Right forelimb (tissue), 1 donor: ENCODE data around the gene IL1RN.
A peak's percentile ranks its signal among the peaks of the same experiment; 100 is the strongest.
"Not testable (repeated sequence)": the region's sequence is repeated elsewhere in the genome, so short reads cannot be mapped to it uniquely, and the experiment has no call there.

Source experiments
- DNase-seq: peaks from one replicate; pipeline ENCODE4 v3.0.0-alpha.2; 2018

The IL1RN gene, protein sequence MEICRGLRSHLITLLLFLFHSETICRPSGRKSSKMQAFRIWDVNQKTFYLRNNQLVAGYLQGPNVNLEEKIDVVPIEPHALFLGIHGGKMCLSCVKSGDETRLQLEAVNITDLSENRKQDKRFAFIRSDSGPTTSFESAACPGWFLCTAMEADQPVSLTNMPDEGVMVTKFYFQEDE

DNA sequence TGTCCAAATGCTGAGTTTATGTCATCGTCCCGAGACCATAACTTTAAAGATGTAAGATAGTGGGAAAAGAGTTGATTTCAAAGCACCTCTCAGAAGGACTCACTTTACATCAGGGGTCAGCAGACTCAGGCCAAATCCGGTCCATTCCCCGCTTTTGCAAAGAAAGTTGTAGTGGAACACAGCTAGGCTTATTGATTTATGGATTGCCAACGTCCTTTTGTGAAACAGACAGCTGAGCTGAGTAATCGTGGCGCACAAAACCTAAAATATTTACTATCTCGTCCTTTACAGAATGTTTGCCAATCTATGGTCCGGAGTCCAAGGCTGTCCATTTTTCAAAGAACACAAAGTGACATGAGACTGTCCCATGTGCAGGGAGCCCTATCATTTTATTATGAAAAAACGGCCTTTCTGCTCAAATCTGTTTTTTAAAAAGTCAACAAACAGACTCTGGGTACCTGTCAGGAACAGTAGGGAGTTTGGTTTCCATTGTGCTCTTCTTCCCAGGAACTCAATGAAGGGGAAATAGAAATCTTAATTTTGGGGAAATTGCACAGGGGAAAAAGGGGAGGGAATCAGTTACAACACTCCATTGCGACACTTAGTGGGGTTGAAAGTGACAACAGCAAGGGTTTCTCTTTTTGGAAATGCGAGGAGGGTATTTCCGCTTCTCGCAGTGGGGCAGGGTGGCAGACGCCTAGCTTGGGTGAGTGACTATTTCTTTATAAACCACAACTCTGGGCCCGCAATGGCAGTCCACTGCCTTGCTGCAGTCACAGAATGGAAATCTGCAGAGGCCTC, at the start of gene IL1RN:
Gene IL1RN, plus strand, starts transcription at position 754 of the 801 bp plus-strand sequence. Its CDS starts 27 bp downstream, at position 781.
- no peak for DNase-seq

DNA sequence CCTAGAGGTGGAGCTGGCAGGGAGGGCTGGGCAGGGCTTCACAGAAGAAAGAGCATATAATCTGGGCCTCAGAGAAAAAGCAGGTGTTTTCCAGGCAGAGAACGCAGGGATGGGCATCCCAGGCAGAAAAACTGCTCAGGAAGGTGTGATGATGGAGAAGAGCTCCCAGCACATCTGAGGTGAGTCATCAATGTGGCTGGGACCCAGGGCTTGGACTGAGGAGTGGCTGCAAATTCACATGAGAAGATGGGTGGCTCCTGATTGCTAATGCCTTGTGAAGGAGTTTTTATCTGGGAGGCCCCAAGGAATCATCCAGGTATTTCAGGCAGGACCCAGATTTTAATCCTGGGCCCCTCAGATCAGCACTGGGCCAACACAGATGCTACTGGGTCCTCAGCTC, 49.5 kb upstream of the IL1RN start:
- DNase-seq = no peak

- no peak for DNase-seq
These were observed 49.0 kb upstream of the IL1RN start for GRCh38 chr2:113078350-113078839.

DNA sequence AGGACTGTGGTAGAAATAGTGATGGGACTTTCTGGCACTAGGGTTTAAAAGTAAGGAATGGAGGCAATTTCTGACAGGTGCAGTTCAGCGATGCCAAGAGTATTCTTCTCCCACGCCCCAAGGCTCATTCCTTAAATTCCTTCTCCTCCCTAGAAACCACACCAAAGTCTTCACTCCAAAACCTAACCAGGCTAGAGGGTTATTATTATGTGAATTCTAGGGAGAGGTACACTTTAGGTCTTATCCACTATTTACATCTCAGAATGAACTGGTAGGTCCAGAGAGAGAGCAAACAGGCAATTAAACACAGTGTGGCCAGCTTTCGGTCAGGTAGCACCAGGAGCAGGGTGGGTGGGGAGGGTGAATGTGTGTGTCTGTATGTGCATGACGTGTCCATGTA, 48.3 kb upstream of the IL1RN start:
- no peak for DNase-seq

DNA sequence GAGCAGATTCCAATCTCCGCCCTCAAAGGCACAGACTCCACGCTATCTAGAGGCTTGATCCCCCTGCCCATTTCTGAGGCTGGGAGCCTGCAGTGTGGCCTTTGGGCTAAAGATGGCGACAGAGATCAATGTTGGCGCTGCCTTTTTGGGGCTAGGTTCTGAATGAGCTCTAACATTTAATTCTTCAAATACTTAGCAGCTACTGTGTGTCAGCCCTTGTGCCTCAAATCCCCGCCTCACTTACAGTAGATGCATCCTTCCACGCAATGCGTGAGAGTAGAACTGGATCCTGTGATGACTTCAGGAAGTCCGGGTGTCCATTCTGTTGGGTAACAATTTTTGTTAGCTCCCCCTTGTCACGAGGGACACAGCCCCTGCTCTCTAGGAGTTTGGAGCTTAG, 47.3 kb upstream of the IL1RN start:
- peak; percentile 60 for DNase-seq

DNA sequence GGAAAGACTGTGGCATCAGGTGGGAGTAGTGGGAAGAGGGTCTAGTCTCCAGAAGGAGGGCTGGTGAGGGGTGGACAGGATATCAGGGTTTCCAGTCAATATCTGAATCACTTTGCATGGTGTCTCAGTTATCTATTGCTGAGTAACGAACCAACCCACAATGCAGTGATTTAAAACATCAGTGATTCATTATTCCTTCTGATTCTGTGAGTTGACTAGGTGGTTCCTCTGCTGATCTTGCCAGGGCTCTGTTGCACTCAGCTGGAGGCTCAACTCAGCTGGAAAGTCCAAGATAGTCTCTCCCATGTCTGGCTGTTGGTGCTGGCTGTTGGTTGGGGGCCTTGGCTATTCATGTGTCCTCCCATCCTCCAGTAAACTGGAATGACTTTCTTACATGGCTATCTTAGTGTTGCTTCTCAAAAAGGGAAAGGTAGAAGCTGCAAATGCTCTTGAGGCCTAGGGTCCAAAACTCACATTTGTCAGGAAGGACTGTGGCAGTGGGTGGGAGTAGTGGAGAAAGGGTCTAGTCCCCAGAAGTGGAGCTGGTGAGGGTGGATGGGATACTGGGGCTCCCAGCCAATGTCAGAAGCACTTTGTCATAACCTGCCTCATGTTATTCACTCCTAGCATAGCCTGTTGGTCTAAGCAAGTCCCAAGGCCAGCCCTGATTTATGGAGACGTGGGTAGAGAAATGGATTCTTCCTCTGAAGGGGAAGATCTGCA, 45.7 kb upstream of the IL1RN start:
- DNase-seq = no peak

DNA sequence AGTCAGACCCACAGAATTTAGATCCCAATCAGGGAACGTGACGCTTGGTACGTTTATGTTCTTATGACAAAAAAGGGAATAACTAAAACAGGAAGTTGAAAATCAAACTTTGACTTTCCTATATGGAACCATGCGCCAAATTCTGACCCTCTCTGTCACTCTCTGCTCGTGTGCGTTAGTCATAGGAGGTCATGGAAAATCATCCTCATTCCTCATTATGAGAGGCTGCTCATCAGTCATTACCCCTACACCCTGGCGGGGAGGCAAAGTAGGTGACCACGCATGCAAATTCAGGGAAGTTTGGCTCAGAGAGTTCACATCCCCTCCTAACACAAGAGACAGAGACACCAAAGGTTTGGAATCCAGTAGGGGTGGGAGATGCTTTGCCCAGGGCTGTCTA, 44.1 kb upstream of the IL1RN start:
- DNase-seq = no peak

DNA sequence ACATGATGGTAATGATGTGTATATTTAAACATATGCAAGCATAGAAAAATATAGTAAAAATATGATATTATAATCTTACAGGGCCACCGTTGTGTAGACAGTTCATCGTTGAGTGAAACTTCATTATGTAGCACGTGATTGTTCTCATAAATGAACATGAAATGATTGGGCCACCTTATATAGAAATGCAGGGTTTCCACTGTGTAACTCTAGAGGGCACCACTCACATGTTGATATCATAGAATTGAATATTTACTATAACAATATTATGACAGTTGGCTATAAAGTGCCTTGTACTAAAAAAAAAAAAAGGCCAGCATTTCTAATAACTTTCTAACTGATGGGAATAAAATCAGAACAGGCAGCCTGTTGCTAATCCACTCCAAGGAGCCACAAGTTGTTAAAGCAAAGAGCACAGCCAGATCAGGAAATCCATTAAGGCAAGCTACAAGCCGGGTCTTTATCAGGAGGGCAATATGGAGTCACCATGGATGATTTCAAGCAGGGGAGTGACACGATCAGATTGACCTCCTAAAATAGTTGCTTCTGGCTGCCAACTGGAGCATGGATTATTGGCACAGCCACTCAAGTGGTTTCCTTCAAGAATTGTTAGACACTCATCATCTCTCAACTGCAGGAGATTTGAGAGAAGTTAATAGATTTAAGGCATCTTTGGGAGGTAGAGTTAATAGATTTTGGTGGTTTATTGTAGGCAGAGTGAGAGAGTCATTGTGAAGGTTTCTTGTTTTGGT, 43.0 kb upstream of the IL1RN start:
- no peak for DNase-seq

DNA sequence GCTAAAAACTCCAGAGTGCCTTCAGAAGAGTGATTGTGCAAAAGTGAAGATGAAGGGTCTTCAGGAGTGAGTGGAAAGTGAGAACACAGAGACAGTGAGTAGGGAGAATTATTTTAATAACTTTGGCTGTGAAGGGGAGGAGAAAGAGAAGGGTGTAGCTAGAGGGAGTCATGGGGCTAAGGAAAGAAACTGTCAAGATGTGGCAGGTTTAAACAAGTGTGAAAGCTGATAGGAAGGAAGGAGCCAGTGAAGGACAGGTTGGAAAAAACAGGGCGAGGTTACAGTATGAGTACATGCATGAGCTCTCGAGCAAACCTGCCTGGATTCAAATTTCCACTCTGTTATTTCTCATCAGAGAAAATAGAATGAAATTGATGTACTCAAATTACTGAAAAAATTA, 41.9 kb upstream of the IL1RN start:
- no peak for DNase-seq

DNA sequence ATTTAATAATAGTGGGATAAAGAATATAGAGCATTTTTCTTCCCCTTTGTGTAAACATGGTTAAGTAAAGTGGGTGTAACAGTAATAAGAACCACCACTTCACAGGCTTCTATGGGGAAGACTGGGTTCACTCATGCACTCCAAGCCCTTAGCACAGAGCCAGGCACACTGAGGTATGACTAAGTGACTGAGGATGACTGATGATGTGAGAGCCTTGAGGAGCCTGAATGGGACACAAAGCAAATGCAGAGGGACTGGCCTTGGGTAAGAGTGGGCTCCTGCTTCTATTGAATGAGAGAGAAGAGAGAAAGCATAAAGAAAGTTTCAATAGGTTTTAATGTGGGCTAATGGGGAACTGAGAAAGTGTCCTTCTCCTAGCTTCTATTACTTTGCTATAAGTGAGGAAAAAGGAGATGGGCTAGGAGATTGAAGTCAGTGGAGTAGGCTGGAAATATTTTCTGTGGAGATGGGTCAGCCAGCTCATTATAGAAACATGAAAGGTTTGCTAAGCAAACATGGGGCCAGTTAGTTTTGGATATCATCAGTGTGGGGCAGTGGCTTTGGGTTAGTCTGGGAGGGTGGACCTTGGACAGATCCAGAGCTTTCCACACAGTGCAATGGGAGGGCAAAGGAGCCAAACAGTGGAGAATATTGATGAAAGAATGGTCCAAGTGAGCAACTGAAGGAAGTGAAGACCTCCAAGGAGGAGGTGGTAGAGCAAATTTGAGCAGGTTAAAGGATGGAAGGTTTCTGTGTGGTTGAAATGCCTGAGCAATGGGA, 39.0 kb upstream of the IL1RN start:
- DNase-seq = no peak

DNA sequence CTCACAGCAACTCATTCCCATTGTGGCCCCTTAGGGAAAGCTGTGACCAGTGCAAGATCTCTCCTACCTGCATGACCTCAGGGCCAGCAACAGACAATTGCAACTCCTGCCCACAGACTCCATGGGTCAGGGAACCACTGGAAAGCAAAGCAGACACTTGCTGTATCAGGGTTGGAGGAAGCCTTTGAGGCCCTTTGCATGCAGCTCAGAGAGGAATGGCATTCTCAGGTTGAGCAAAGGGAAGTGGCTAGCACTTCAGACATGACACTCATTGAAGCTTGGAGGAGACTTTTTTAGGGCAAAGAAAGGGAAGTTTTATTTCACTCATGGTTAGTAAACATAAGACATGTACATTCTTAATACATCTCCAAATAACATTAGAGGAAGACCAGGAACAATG, 37.5 kb upstream of the IL1RN start:
- no peak for DNase-seq

- DNase-seq = no peak
These were observed 36.0 kb upstream of the IL1RN start for GRCh38 chr2:113091231-113091896.

- no peak for DNase-seq
These were observed 34.4 kb upstream of the IL1RN start for GRCh38 chr2:113092864-113093612.

DNA sequence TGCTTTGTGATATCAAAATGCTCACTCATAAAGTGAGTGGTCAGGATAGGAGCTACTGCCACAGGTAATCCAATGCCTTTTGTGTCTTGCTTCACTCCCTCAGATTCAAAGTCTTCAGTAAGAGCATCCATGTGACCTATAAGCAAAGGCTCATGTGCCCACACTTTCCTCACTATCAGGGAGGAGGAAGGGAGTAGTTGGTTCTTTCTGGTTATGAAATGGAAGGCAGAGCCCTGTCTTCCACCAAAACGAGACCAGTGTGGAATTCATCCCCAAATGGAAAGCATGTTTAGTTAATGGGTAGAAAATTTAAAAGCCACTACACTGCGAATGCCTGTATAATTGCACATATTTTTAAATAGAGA, 33.8 kb upstream of the IL1RN start:
- no peak for DNase-seq

- not testable (repeated sequence) for DNase-seq
These were observed 31.1 kb upstream of the IL1RN start for GRCh38 chr2:113096306-113096705.

DNA sequence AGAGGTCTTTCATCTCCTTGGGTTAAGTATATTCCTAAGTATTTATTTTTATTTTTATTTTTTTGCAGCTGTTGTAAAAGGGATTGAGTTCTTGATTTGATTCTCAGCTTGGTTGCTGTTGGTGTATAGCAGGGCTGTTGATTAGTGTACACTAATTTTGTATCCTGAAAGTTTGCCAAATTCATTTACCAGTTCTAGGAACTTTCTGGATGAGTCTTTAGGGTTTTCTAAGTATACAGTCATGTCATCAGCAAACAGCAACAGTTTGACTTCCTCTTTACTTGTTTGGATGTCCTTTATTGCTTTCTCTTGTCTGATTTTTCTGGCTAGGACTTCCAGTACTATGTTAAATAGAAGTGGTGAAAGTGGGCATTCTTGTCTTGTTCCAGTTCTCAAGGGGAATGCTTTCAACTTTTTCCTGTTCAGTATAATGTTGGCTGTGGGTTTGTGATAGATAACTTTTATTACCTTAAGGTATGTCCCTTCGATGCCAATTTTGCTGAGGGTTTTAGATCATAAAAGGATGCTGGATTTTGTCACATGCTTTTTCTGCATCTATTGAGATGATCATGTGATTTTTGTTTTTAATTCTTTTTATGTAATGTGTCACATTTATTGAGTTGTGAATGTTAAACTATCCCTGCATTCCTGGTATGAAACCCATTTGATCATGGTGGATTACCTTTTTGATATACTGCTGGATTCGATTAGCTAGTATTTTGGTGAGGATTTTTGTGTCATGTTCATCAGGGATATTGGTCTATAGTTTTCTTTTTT, 30.4 kb upstream of the IL1RN start:
- DNase-seq = not testable (repeated sequence)

DNA sequence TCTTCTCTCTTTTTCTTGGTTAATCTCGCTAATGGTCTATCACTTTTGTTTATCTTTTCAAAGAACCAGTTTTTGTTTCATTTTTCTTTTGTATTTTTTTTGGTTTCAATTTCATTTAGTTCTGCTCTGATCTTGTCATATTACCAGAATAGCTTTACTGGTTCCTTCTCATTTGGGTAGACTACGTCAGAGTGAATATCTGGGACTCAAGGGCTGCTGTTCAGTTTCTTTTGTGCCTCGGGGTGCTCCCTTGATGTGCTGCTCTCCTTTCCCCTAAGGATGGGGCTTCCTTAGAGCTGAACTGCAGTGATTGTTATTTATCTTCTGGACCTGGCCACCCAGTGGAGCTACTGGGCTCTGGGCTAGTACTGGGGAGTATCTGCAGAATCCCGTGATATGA, 29.4 kb upstream of the IL1RN start:
- no peak for DNase-seq

GRCh38 chr2:113098532-113098931, 28.9 kb upstream of the IL1RN start:
- DNase-seq = no peak

DNA sequence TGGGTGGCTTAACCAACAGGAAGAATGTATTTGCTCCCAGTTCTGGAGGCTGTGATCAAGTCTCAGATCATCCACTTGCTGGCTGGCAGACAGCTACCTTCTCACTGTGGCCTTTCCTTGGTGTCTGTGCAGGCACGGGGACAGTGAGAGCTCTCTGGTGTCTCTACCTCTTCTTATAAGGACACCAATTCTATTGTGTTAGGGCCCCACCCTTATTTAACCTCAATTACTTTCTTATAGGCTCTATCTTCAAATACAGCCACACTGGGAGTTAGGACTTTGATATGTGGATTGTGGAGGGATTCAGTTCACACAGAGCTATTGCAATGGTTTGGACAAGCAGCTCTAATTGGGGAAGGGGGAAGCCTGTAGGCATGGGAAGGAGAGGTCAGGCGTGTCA, 25.3 kb upstream of the IL1RN start:
- no peak for DNase-seq

GRCh38 chr2:113103277-113103676, 24.1 kb upstream of the IL1RN start:
- no peak for DNase-seq
